HEK293 (cell line): ENCODE measurements around the gene CNOT2.

Source experiments
- CTCF ChIA-PET: fragments of 350-600 bp; formaldehyde crosslinking; extraction: SDS; loops from one replicate; lab custom pipeline; 2021; ENCODE audit warnings: antibody characterized with exemption; lab: Yijun Ruan, JAX
- POLR2A ChIA-PET: fragments of 300-600 bp; formaldehyde crosslinking; extraction: SDS; loops from one replicate; lab custom pipeline; 2020; ENCODE audit warnings: antibody characterized with exemption, inconsistent platforms; lab: Yijun Ruan, JAX
- H3K27ac ChIP-seq: fragments of 200-500 bp; sonication (Bioruptor generic); 2 replicates; pipeline ENCODE4 v1.5.1; 2014; ENCODE audit warnings: low read depth, low read length, control low read depth, inconsistent platforms; ENCODE audit errors: extremely low read depth
- H3K36me3 ChIP-seq, 2 experiments: fragments of 200-500 bp in 1 of 2; sonication (Bioruptor generic) in 1 of 2; 1 replicate in 1 of 2; 2 replicates in 1 of 2; pipeline ENCODE4 v1.5.1; 2014 to 2017; ENCODE audit warnings: inconsistent platforms in 2 of 2, low read length in 2 of 2; ENCODE audit not compliant: control insufficient read depth in 2 of 2, insufficient read depth in 1 of 2
- H3K4me1 ChIP-seq: fragments of 200-500 bp; sonication (Bioruptor generic); 2 replicates; pipeline ENCODE4 v1.5.1; 2014; ENCODE audit warnings: mild to moderate bottlenecking, low read length, inconsistent platforms; ENCODE audit not compliant: control insufficient read depth, insufficient read depth
- H3K4me3 ChIP-seq: 2 replicates; pipeline ENCODE4 v1.5.1; 2011; ENCODE audit warnings: low read depth, mild to moderate bottlenecking, control low read depth, low read length, moderate library complexity
- H3K9me3 ChIP-seq: fragments of 200-500 bp; sonication (Bioruptor generic); 2 replicates; pipeline ENCODE4 v1.5.1; 2014; ENCODE audit warnings: low read depth, low read length, inconsistent platforms; ENCODE audit not compliant: control insufficient read depth, insufficient read depth
- ATF2 ChIP-seq: fragments of 450-650 bp; formaldehyde crosslinking; IDR thresholded peaks from 2 replicates; pipeline ENCODE4 v1.5.1; 2016; ENCODE audit warnings: missing biosample characterization, missing genetic modification characterization, low read depth
- CTCF ChIP-seq: fragments of 450-650 bp; formaldehyde crosslinking; IDR thresholded peaks from 2 replicates; pipeline ENCODE4 v1.5.1; 2016; ENCODE audit warnings: missing biosample characterization, missing genetic modification characterization
- IKZF3 ChIP-seq: fragments of 450-650 bp; IDR thresholded peaks from 2 replicates; pipeline ENCODE4 v1.5.0; 2018; ENCODE audit warnings: missing biosample characterization, mild to moderate bottlenecking, missing genetic modification characterization, moderate library complexity
- OSR2 ChIP-seq: fragments of 450-650 bp; formaldehyde crosslinking; IDR thresholded peaks from 2 replicates; pipeline ENCODE4 v1.5.1; 2016; ENCODE audit warnings: missing biosample characterization, missing genetic modification characterization
- PRDM1 ChIP-seq: fragments of 450-650 bp; formaldehyde crosslinking; IDR thresholded peaks from 2 replicates; pipeline ENCODE4; 2016; ENCODE audit warnings: missing biosample characterization, missing genetic modification characterization
- PRDM6 ChIP-seq: fragments of 450-650 bp; formaldehyde crosslinking; IDR thresholded peaks from 2 replicates; pipeline ENCODE4 v1.5.1; 2017; ENCODE audit warnings: missing biosample characterization, missing genetic modification characterization
- ZBTB44 ChIP-seq: fragments of 450-650 bp; IDR thresholded peaks from 2 replicates; pipeline ENCODE4 v1.5.1; 2018; ENCODE audit warnings: missing biosample characterization, mild to moderate bottlenecking, missing genetic modification characterization
- ZFP3 ChIP-seq: fragments of 450-650 bp; formaldehyde crosslinking; IDR thresholded peaks from 2 replicates; pipeline ENCODE4 v1.5.1; 2016; ENCODE audit warnings: low read depth, missing biosample characterization, missing genetic modification characterization
- ZNF221 ChIP-seq: fragments of 450-650 bp; formaldehyde crosslinking; IDR thresholded peaks from 2 replicates; pipeline ENCODE4 v1.5.1; 2017; ENCODE audit warnings: missing biosample characterization, missing genetic modification characterization, borderline replicate concordance
- ZNF37A ChIP-seq: fragments of 450-650 bp; IDR thresholded peaks from 2 replicates; pipeline ENCODE4 v1.5.1; 2018; ENCODE audit warnings: missing biosample characterization, missing genetic modification characterization
- ZNF391 ChIP-seq: fragments of 450-650 bp; formaldehyde crosslinking; IDR thresholded peaks from 2 replicates; pipeline ENCODE4 v1.5.1; 2016; ENCODE audit warnings: low read depth, missing biosample characterization, missing genetic modification characterization, borderline replicate concordance
- ZNF394 ChIP-seq: fragments of 450-650 bp; formaldehyde crosslinking; IDR thresholded peaks from 2 replicates; pipeline ENCODE4 v1.5.1; 2016; ENCODE audit warnings: missing biosample characterization, missing genetic modification characterization, mild to moderate bottlenecking, moderate library complexity, borderline replicate concordance
- ZNF530 ChIP-seq: fragments of 450-650 bp; formaldehyde crosslinking; IDR thresholded peaks from 2 replicates; pipeline ENCODE4 v1.5.1; 2016; ENCODE audit warnings: low read depth, missing biosample characterization, missing genetic modification characterization

CNOT2 gene

GRCh38 chr12:70244409-70244808 lies 1.2 kb downstream of the CNOT2 start:
- POLR2A ChIA-PET: interaction anchor here (0.7 to 2.3 kb wide), 3 partner anchors 10 to 122 kb away, joined by 3 to 8 read pairs (median 3); partner anchors contain the start of gene KCNMB4
- no peaks in the 10 kb centered on the region for H3K9me3 ChIP-seq
- peaks cover 14% of the 10 kb centered on the region for H3K4me1 ChIP-seq
- no peak for TF ChIP-seq ZNF37A (tag by site-specific recombination)
- TF ChIP-seq ZNF221 (tag by site-specific recombination): no peak
- TF ChIP-seq ZNF394 (tag by site-specific recombination): no peak
- TF ChIP-seq OSR2 (tag by site-specific recombination): no peak
- no peak for TF ChIP-seq ZFP3 (tag by site-specific recombination)
- TF ChIP-seq ZNF391: no peak
- TF ChIP-seq CTCF (tag by site-specific recombination): no peak
- TF ChIP-seq, all 188 proteins: peak for 0
- peak overlapping the region; percentile 98 for H3K27ac ChIP-seq
- CTCF ChIA-PET: no interaction called here
- H3K36me3 ChIP-seq: peaks cover 3 to 15% of the 10 kb centered on the region in 2 experiments; a peak in 1 of 3 replicates
- peak overlapping the region; percentile 99 for H3K4me3 ChIP-seq

GRCh38 chr12:70245458-70245857 lies 2.2 kb downstream of the CNOT2 start:
- no peak overlapping the region for H3K4me3 ChIP-seq
- ChIA-PET POLR2A (no interaction called here), CTCF (no interaction called here)
- peaks cover 0 to 9% of the 10 kb centered on the region in 2 experiments; a peak in 1 of 3 replicates for H3K36me3 ChIP-seq
- H3K4me1 ChIP-seq: peaks cover 22% of the 10 kb centered on the region
- H3K9me3 ChIP-seq: no peaks in the 10 kb centered on the region
- H3K27ac ChIP-seq: no peak overlapping the region
- TF ChIP-seq ZNF530 (tag by site-specific recombination) (no peak), PRDM6 (tag by site-specific recombination) (peak; percentile 86)

GRCh38 chr12:70246580-70246979 lies 3.3 kb downstream of the CNOT2 start:
- Histone ChIP-seq H3K4me1 (peaks cover 30% of the 10 kb centered on the region), H3K27ac (no peak overlapping the region)
- POLR2A ChIA-PET: interaction anchor here (0.5 kb wide), 1 partner anchor 117 kb away, joined by 3 read pairs; no protein-coding TSS in a partner anchor
- CTCF ChIA-PET: interaction anchor here (0.6 to 1.1 kb wide), 2 partner anchors 15 to 329 kb away, joined by 3 read pairs; no protein-coding TSS in a partner anchor
- no peak for TF ChIP-seq ATF2
- peak; percentile 59 for TF ChIP-seq PRDM6 (tag by site-specific recombination)
- 0 out of 2 replicates have a peak, but pooled peaks have one; percentile 45 for TF ChIP-seq IKZF3 (tag by site-specific recombination)
- TF ChIP-seq PRDM1: peak; percentile 74
- no peak for TF ChIP-seq ZBTB44 (tag by site-specific recombination)
- TF ChIP-seq, all 188 proteins: peak for 3
- no peak overlapping the region for H3K4me3 ChIP-seq
- no peaks in the 10 kb centered on the region for H3K9me3 ChIP-seq
- peaks cover 0 to 4% of the 10 kb centered on the region in 2 experiments; a peak in 1 of 3 replicates for H3K36me3 ChIP-seq
